HepG2 (cell line): Measurements from ENCODE around the gene EEF1A1. TPM values are rescaled to one million over a fixed set of nuclear protein-coding genes. Genes with fewer than 3 reads are reported as not detected.
A peak's percentile ranks its signal among the peaks of the same experiment; 100 is the strongest.
"Not testable (repeated sequence)": the region's sequence is repeated elsewhere in the genome, so short reads cannot be mapped to it uniquely, and the experiment has no call there.

Source experiments
- ATAC-seq: fragments of 200-7000 bp; cut with Tn5 transposase; 3 replicates; pipeline ENCODE4 v1.9.1; 2020; ENCODE audit warnings: mild to moderate bottlenecking, moderate library complexity
- BruUV-seq: library from RNA; stranded (reverse); fragments of 400-500 nt; replicated peaks from 2 replicates; lab custom pipeline; 2021; lab: Mats Ljungman, UMichigan
- CTCF ChIA-PET: fragments of 300-600 bp; formaldehyde crosslinking; extraction: SDS; loops from one replicate; lab custom pipeline; 2021; ENCODE audit warnings: low total read pairs, inconsistent platforms, low intra/inter-chr PET ratio; lab: Yijun Ruan, JAX
- POLR2A ChIA-PET: fragments of 350-600 bp; sonication (Branson Sonifier 250); formaldehyde crosslinking; loops from one replicate; lab custom pipeline; 2020; ENCODE audit warnings: antibody characterized with exemption, inconsistent platforms; lab: Yijun Ruan, JAX
- DNase-seq: peaks from one replicate; pipeline ENCODE4 v3.0.0-alpha.2; 2015; ENCODE audit warnings: low spot score
- FAIRE-seq: peaks from 3 replicates; lab custom pipeline; 2011; peaks lifted over from hg19 to GRCh38; lab: Jason Lieb, UNC
- H2AFZ ChIP-seq: one replicate; pipeline ENCODE4 v1.6.1; 2011; ENCODE audit warnings: low read length, inconsistent platforms
- H3K27ac ChIP-seq: fragments of 300-600 bp; 3 replicates; pipeline ENCODE4 v1.8.0; 2011; ENCODE audit warnings: mixed run types, mild to moderate bottlenecking, mixed read lengths, low read length, inconsistent platforms; ENCODE audit not compliant: insufficient read depth; ENCODE audit errors: extremely low read length
- H3K27me3 ChIP-seq, 2 experiments: fragments of 200-600 bp in 1 of 2; 2 replicates in 1 of 2; 3 replicates in 1 of 2; pipeline versions ENCODE4 v1.6.0 to v1.8.0; 2011; ENCODE audit warnings: low read length in 2 of 2, mild to moderate bottlenecking in 2 of 2, moderate library complexity in 2 of 2, inconsistent platforms in 1 of 2; ENCODE audit not compliant: insufficient read depth in 2 of 2, control insufficient read depth in 1 of 2
- H3K36me3 ChIP-seq, 2 experiments: fragments of 200-600 bp in 1 of 2; replicated peaks in 1 of 2; 2 replicates in 1 of 2; 3 replicates in 1 of 2; pipeline versions ENCODE4 v1.5.1 to v1.8.0; 2011; ENCODE audit warnings: low read length in 2 of 2, inconsistent platforms in 1 of 2; ENCODE audit not compliant: insufficient read depth in 2 of 2, control insufficient read depth in 1 of 2
- H3K4me1 ChIP-seq: 2 replicates; pipeline ENCODE4 v1.5.1; 2012; ENCODE audit warnings: low read length, inconsistent platforms; ENCODE audit not compliant: insufficient read depth
- H3K4me2 ChIP-seq: 2 replicates; pipeline ENCODE4 v1.6.0; 2011; ENCODE audit warnings: low read depth, low read length, inconsistent platforms
- H3K4me3 ChIP-seq, 3 experiments: fragments of 200-600 bp in 1 of 3; sonication (generic), shearing (Covaris generic) in 1 of 3; replicated peaks in 1 of 3; 2 replicates each; pipeline ENCODE4 v1.5.1; 2011 to 2016; ENCODE audit warnings: low read length in 3 of 3, inconsistent platforms in 2 of 3, low read depth in 2 of 3, mild to moderate bottlenecking in 2 of 3, control low read depth in 1 of 3, mixed read lengths in 1 of 3; ENCODE audit not compliant: insufficient read depth in 1 of 3
- H3K79me2 ChIP-seq: one replicate; pipeline ENCODE4 v1.6.1; 2011; ENCODE audit warnings: low read length, inconsistent platforms; ENCODE audit not compliant: insufficient read depth
- H3K9ac ChIP-seq: 2 replicates; pipeline ENCODE4 v1.6.0; 2011; ENCODE audit warnings: mild to moderate bottlenecking, low read depth, low read length, inconsistent platforms; ENCODE audit not compliant: insufficient read depth
- H3K9me3 ChIP-seq: 2 replicates; pipeline ENCODE4 v1.5.1; 2012; ENCODE audit warnings: mild to moderate bottlenecking, low read length
- H4K20me1 ChIP-seq: 2 replicates; pipeline ENCODE4 v1.6.0; 2011; ENCODE audit warnings: inconsistent platforms, mild to moderate bottlenecking, low read length, moderate library complexity; ENCODE audit not compliant: insufficient read depth
- CAMTA2 ChIP-seq: sonication (generic); formaldehyde crosslinking; IDR thresholded peaks from 2 replicates; pipeline ENCODE4 v1.4.0; 2020; ENCODE audit warnings: mild to moderate bottlenecking, missing genetic modification reagents, borderline replicate concordance
- CENPT ChIP-seq: sonication (generic); formaldehyde crosslinking; IDR thresholded peaks from 2 replicates; pipeline ENCODE4 v1.8.0; 2022; ENCODE audit warnings: low read depth, mild to moderate bottlenecking, moderate library complexity, missing genetic modification reagents
- CREM ChIP-seq, 2 experiments: sonication (generic) in 1 of 2; formaldehyde crosslinking in 1 of 2; IDR thresholded peaks; 2 replicates each; pipeline versions ENCODE4 v1.4.0 to v1.6.1; 2016 to 2020; ENCODE audit warnings: antibody characterized with exemption in 1 of 2, mild to moderate bottlenecking in 1 of 2, missing genetic modification reagents in 1 of 2
- MEIS2 ChIP-seq: sonication (generic); formaldehyde crosslinking; IDR thresholded peaks from 2 replicates; pipeline ENCODE4 v1.9.0; 2021; ENCODE audit warnings: mild to moderate bottlenecking, missing genetic modification reagents
- RFXANK ChIP-seq: IDR thresholded peaks from 2 replicates; pipeline ENCODE4 v1.6.1; 2016
- SATB2 ChIP-seq: sonication (generic); formaldehyde crosslinking; IDR thresholded peaks from 2 replicates; pipeline ENCODE4 v1.5.0; 2020; ENCODE audit warnings: missing genetic modification reagents
- SUZ12 ChIP-seq: fragments of 150-350 bp; IDR thresholded peaks from 2 replicates; pipeline ENCODE4 v1.6.1; 2014; ENCODE audit warnings: low read depth, low read length
- WGBS: methylation state at CpG from one replicate; pipeline ENCODE4 v1.1.6; 2017; ENCODE audit warnings: low lambda C conversion rate; 5-methylcytosine and 5-hydroxymethylcytosine counted together
- in situ Hi-C: cut with HindIII; loops from 2 replicates; pipeline ENCODE4 v1.10.0; 2017; ENCODE audit warnings: low pct_unique_long_range_greater_than_20kb; ENCODE audit not compliant: extremely low pct_ligation_motif_present
- intact Hi-C: fragments of 100-400 bp; cut with micrococcal nuclease; formaldehyde crosslinking; loops from one replicate; pipeline ENCODE4 v1.10.0; 2022; ENCODE audit not compliant: unreplicated experiment
- polyA plus RNA-seq, 8 experiments: library from polyadenylated mRNA; depleted of rRNA in 3 of 8; stranded (reverse) in 7 of 8; unstranded in 1 of 8; fragments of >200 nt; fragmentation: Illumina TruSeq in 4 of 8; extraction: Trizol in 4 of 8; gene quantifications; 2 replicates each; pipeline versions ENCODE4 v1.2.1 to v1.2.3, GENCODE V29; 2011 to 2016; ENCODE audit warnings: low read depth in 4 of 8, missing spikeins in 1 of 8, mixed read lengths in 1 of 8; ENCODE audit not compliant: insufficient read depth in 1 of 8
- total RNA-seq, 5 experiments: library from RNA; depleted of rRNA; stranded (reverse); fragments of >200 nt; fragmentation: Illumina TruSeq; extraction: Trizol; gene quantifications; 2 replicates each; pipeline ENCODE4 v1.2.3, GENCODE V29; 2016; ENCODE audit warnings: low read depth in 1 of 5
- TF ChIP-seq, protein P1 (sequence below): sonication (generic); formaldehyde crosslinking; IDR thresholded peaks from 2 replicates; pipeline ENCODE4 v1.4.0; 2020; ENCODE audit warnings: missing genetic modification reagents
- TF ChIP-seq, protein P2 (sequence below): sonication (generic); formaldehyde crosslinking; IDR thresholded peaks from 2 replicates; pipeline ENCODE4 v1.8.0; 2022; ENCODE audit warnings: mild to moderate bottlenecking, missing genetic modification reagents, borderline replicate concordance

The EEF1A1 gene
- total and polyA plus RNA-seq, 2 of the 13 experiments (the other 11 are each of a cell fraction or from before 2014, with no cell fraction given) = 13,726 to 17,172 TPM

DNA sequence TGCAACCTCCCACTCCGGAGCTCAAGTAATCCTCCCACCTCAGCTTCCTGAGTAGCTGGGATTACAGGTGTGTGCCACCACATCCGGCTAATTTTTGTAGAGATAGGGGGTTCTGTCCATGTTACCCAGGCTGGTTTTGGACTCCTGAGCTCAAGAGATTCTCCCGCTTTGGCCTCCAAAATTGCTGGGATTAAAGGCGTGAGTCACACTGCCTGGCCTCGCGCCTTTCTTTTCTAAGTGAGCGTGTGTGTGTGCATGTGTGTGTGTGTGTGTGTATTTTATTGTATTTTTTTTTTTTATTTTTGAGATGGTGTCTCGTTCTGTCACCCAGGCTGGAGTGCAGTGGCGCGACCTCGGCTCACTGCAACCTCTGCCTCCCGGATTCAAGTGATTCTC lies 38.6 kb upstream of the EEF1A1 start:
- H3K27me3 ChIP-seq, intact Hi-C loops, H4K20me1 ChIP-seq, H2AFZ ChIP-seq, H3K9ac ChIP-seq, in situ Hi-C loops, ATAC-seq, FAIRE-seq, H3K36me3 ChIP-seq, H3K4me3 ChIP-seq, CTCF ChIA-PET, BruUV-seq, H3K27ac ChIP-seq, H3K79me2 ChIP-seq, H3K9me3 ChIP-seq: not testable (repeated sequence)
- POLR2A ChIA-PET = interaction anchor here (1.1 to 4.4 kb wide), 3 partner anchors 27 to 38 kb away, joined by 3 to 27 read pairs (median 5); partner anchors contain the start of gene EEF1A1
- 90% methylated on average over 12 of the region's 12 CpGs for WGBS
- peak; percentile 18 for DNase-seq
- TF ChIP-seq, protein P1, sequence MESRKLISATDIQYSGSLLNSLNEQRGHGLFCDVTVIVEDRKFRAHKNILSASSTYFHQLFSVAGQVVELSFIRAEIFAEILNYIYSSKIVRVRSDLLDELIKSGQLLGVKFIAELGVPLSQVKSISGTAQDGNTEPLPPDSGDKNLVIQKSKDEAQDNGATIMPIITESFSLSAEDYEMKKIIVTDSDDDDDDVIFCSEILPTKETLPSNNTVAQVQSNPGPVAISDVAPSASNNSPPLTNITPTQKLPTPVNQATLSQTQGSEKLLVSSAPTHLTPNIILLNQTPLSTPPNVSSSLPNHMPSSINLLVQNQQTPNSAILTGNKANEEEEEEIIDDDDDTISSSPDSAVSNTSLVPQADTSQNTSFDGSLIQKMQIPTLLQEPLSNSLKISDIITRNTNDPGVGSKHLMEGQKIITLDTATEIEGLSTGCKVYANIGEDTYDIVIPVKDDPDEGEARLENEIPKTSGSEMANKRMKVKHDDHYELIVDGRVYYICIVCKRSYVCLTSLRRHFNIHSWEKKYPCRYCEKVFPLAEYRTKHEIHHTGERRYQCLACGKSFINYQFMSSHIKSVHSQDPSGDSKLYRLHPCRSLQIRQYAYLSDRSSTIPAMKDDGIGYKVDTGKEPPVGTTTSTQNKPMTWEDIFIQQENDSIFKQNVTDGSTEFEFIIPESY = peak; percentile 84
- Histone ChIP-seq H3K4me2 (peak overlapping the region; percentile 7; the same call in 1 of the 2 replicates), H3K4me1 (peaks cover 53% of the 10 kb centered on the region)

DNA sequence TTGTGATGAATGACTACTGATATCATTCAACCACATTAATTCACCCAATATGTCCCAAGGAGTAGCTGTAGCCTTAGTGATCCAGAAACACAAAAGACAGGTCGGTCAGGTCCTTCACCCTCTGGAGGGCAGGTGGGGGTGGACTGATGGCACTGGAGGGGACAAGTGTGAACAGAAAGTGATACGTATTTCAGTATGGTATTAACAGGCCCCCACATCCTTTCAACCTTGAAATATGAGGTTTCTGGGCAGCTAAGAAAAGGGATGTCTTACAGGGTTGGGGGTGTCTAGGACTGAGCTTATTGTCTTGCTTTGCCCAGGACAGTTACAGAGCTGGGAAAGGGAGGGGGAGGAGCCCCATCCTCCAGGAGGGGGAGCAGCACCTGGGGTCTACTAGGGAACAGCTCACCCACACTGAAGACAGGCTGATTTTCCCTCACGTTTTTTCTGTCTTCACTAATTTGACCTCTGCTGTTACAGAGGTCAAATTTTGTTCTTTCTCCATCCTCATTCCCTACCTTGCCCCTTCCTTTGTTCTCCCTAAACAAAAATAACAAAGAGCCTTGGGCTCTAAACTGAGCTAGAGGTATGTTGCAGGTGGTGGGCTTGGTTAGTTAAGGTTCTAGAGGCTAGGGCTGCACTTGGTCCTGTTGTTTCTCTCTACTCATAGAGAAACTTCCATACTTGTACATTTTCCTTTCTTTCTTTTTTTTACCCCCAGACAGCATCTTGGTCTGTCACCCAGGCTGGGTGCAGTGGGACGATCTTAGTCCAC lies 38.0 kb upstream of the EEF1A1 start:
- peak; percentile 48 for ATAC-seq
- Histone ChIP-seq H3K27ac (no peak overlapping the region), H3K27me3 (no peaks in the 10 kb centered on the region), H2AFZ (no peak overlapping the region), H3K4me1 (peaks cover 53% of the 10 kb centered on the region), H4K20me1 (no peaks in the 10 kb centered on the region), H3K36me3 (no peaks in the 10 kb centered on the region), H3K4me2 (no peak overlapping the region), H3K79me2 (no peaks in the 10 kb centered on the region), H3K9me3 (no peaks in the 10 kb centered on the region), H3K9ac (no peak overlapping the region), H3K4me3 (no peak overlapping the region)
- in situ Hi-C loops (no loop called here), intact Hi-C loops (no loop called here)
- ChIA-PET POLR2A (interaction anchor here (1.1 to 4.4 kb wide), 3 partner anchors 28 to 38 kb away, joined by 3 to 27 read pairs (median 5); partner anchors contain the start of gene EEF1A1), CTCF (no interaction called here)
- BruUV-seq = no TSS peak
- no peak for DNase-seq
- 51% methylated on average over 4 of the region's 4 CpGs for WGBS
- FAIRE-seq = no peak
- TF ChIP-seq CENPT (CRISPR knock-in tag) (no peak), SATB2 (CRISPR knock-in tag) (no peak), RFXANK (CRISPR knock-in tag) (no peak), CREM (IDR thresholded peaks at IDR 0.05) (no peak), CREM (CRISPR knock-in tag; IDR thresholded peaks at IDR 0.05) (no peak), SUZ12 (no peak), MEIS2 (CRISPR knock-in tag) (no peak), CAMTA2 (CRISPR knock-in tag) (no peak)
- TF ChIP-seq, protein P2, sequence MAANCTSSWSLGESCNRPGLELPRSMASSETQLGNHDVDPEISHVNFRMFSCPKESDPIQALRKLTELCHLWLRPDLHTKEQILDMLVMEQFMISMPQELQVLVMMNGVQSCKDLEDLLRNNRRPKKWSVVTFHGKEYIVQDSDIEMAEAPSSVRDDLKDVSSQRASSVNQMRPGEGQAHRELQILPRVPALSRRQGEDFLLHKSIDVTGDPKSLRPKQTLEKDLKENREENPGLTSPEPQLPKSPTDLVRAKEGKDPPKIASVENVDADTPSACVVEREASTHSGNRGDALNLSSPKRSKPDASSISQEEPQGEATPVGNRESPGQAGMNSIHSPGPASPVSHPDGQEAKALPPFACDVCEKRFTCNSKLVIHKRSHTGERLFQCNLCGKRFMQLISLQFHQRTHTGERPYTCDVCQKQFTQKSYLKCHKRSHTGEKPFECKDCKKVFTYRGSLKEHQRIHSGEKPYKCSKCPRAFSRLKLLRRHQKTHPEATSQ (CRISPR knock-in tag) = no peak
